H1 (cell line): ENCODE measurements around the gene FGF14. TPM values are rescaled to one million over a fixed set of nuclear protein-coding genes. Genes with fewer than 3 reads are reported as not detected.

ENCODE experiments used
- CTCF ChIA-PET: fragments of 300-600 bp; sonication (Branson Sonifier 250); formaldehyde crosslinking; loops from one replicate; lab custom pipeline; 2021; ENCODE audit not compliant: partially characterized antibody; lab: Charles Lee
- POLR2A ChIA-PET: fragments of 300-600 bp; sonication (Branson Sonifier 250); formaldehyde crosslinking; loops from one replicate; lab custom pipeline; 2021; ENCODE audit warnings: inconsistent platforms; ENCODE audit not compliant: partially characterized antibody; lab: Charles Lee
- DNase-seq, 2 experiments: peaks; one replicate each; pipeline versions ENCODE4 v3.0.0 to v3.0.0-alpha.2; 2010 to 2022; ENCODE audit warnings: low spot score in 2 of 2, low read depth in 1 of 2, mixed read lengths in 1 of 2
- FAIRE-seq: peaks from 2 replicates; lab custom pipeline; 2011; peaks lifted over from hg19 to GRCh38; lab: Jason Lieb, UNC
- H2AFZ ChIP-seq: 2 replicates; pipeline ENCODE4 v1.8.1; 2012; ENCODE audit warnings: low read length, inconsistent platforms
- H2AK5ac ChIP-seq: 2 replicates; pipeline ENCODE4 v1.6.1; 2013; ENCODE audit warnings: low read depth, low read length
- H2BK120ac ChIP-seq: replicated peaks from 2 replicates; pipeline ENCODE3; 2013; ENCODE audit warnings: low read depth, low read length, inconsistent platforms
- H2BK12ac ChIP-seq: 2 replicates; pipeline ENCODE4 v1.6.1; 2013; ENCODE audit warnings: low read depth, low read length
- H2BK15ac ChIP-seq: 2 replicates; pipeline ENCODE4 v1.6.1; 2013; ENCODE audit warnings: low read length
- H2BK20ac ChIP-seq: 2 replicates; pipeline ENCODE4 v1.6.1; 2013; ENCODE audit warnings: low read length
- H2BK5ac ChIP-seq: 2 replicates; pipeline ENCODE4 v1.6.1; 2013; ENCODE audit warnings: low read depth, low read length
- H3K14ac ChIP-seq: 2 replicates; pipeline ENCODE4 v1.6.1; 2013; ENCODE audit warnings: inconsistent platforms; ENCODE audit not compliant: insufficient read length
- H3K18ac ChIP-seq: 2 replicates; pipeline ENCODE4 v1.6.1; 2013; ENCODE audit warnings: low read length; ENCODE audit errors: extremely low read depth
- H3K23ac ChIP-seq: 2 replicates; pipeline ENCODE4 v1.6.1; 2013; ENCODE audit warnings: inconsistent platforms; ENCODE audit not compliant: insufficient read length
- H3K23me2 ChIP-seq: 2 replicates; pipeline ENCODE4 v1.6.1; 2013; ENCODE audit warnings: low read depth, low read length
- H3K27ac ChIP-seq: 2 replicates; pipeline ENCODE4 v1.6.1; 2011; ENCODE audit warnings: low read depth, low read length, inconsistent platforms
- H3K27me3 ChIP-seq, 4 experiments: replicated peaks in 1 of 4; 1 replicate in 1 of 4; 2 replicates in 3 of 4; pipeline versions ENCODE4 v1.6.1 to v1.8.1; 2011 to 2013; ENCODE audit warnings: low read length in 3 of 4, mild to moderate bottlenecking in 3 of 4, inconsistent platforms in 2 of 4, mixed read lengths in 2 of 4, moderate library complexity in 1 of 4; ENCODE audit not compliant: control insufficient read depth in 3 of 4, insufficient read depth in 3 of 4; ENCODE audit errors: extremely low read depth in 1 of 4
- H3K36me3 ChIP-seq, 4 experiments: 2 replicates each; pipeline versions ENCODE4 v1.6.1 to v1.8.1; 2011 to 2013; ENCODE audit warnings: mild to moderate bottlenecking in 4 of 4, low read length in 3 of 4, moderate library complexity in 2 of 4, control low read depth in 1 of 4, inconsistent platforms in 1 of 4; ENCODE audit not compliant: insufficient read depth in 4 of 4, control insufficient read depth in 2 of 4
- H3K4ac ChIP-seq: replicated peaks from 2 replicates; pipeline ENCODE3; 2013; ENCODE audit warnings: low read length, low read depth, mixed read lengths, inconsistent platforms; ENCODE audit not compliant: insufficient read length
- H3K4me1 ChIP-seq, 4 experiments: replicated peaks in 1 of 4; 1 replicate in 1 of 4; 2 replicates in 3 of 4; pipeline versions ENCODE4 v1.6.1 to v1.8.1; 2011 to 2013; ENCODE audit warnings: low read length in 3 of 4, inconsistent platforms in 2 of 4, mixed read lengths in 1 of 4; ENCODE audit not compliant: insufficient read depth in 4 of 4, control insufficient read depth in 3 of 4
- H3K4me2 ChIP-seq, 2 experiments: 2 replicates each; pipeline versions ENCODE4 v1.6.1 to v1.8.1; 2011 to 2013; ENCODE audit warnings: low read depth in 2 of 2, low read length in 2 of 2, control low read depth in 1 of 2, inconsistent platforms in 1 of 2, mild to moderate bottlenecking in 1 of 2; ENCODE audit not compliant: insufficient read depth in 1 of 2
- H3K4me3 ChIP-seq, 4 experiments: fragments of 200-600, 300-600 bp in 1 of 4; sonication (generic), shearing (Covaris generic), sonication (Bioruptor Twin) in 1 of 4; 2 replicates each; pipeline versions ENCODE4 v1.5.1 to v1.8.1; 2011 to 2016; ENCODE audit warnings: low read length in 4 of 4, low read depth in 3 of 4, control low read depth in 2 of 4, inconsistent platforms in 2 of 4, mild to moderate bottlenecking in 2 of 4, mixed read lengths in 1 of 4, moderate library complexity in 1 of 4; ENCODE audit not compliant: insufficient read depth in 2 of 4; ENCODE audit errors: extremely low read depth in 1 of 4
- H3K56ac ChIP-seq: replicated peaks from 2 replicates; pipeline ENCODE3; 2013; ENCODE audit warnings: low read depth, mild to moderate bottlenecking, mixed read lengths, low read length, inconsistent platforms; ENCODE audit not compliant: insufficient read length
- H3K79me1 ChIP-seq: 2 replicates; pipeline ENCODE4 v1.6.1; 2013; ENCODE audit warnings: low read depth, low read length, control low read depth
- H3K79me2 ChIP-seq, 2 experiments: 2 replicates each; pipeline versions ENCODE4 v1.6.1 to v1.8.1; 2012 to 2013; ENCODE audit warnings: low read length in 2 of 2, mild to moderate bottlenecking in 2 of 2, inconsistent platforms in 1 of 2; ENCODE audit not compliant: insufficient read depth in 2 of 2, control insufficient read depth in 1 of 2
- H3K9ac ChIP-seq, 4 experiments: replicated peaks in 1 of 4; 1 replicate in 1 of 4; 2 replicates in 3 of 4; pipeline versions ENCODE4 v1.6.1 to v1.8.1; 2011 to 2013; ENCODE audit warnings: low read depth in 3 of 4, low read length in 3 of 4, control low read depth in 2 of 4, mild to moderate bottlenecking in 2 of 4, moderate library complexity in 2 of 4, inconsistent platforms in 1 of 4; ENCODE audit errors: extremely low read depth in 1 of 4
- H3K9me3 ChIP-seq, 2 experiments: 2 replicates each; pipeline versions ENCODE4 v1.6.1 to v1.8.1; 2012 to 2013; ENCODE audit warnings: mild to moderate bottlenecking in 2 of 2, moderate library complexity in 2 of 2, control low read depth in 1 of 2, inconsistent platforms in 1 of 2, low read depth in 1 of 2, low read length in 1 of 2, mixed read lengths in 1 of 2; ENCODE audit not compliant: insufficient read depth in 2 of 2
- H4K20me1 ChIP-seq, 2 experiments: replicated peaks in 1 of 2; 2 replicates each; pipeline versions ENCODE3 to v1.8.1; 2011 to 2013; ENCODE audit warnings: inconsistent platforms in 2 of 2, low read length in 2 of 2, mild to moderate bottlenecking in 1 of 2; ENCODE audit not compliant: insufficient read depth in 2 of 2, control insufficient read depth in 1 of 2
- H4K5ac ChIP-seq: 2 replicates; pipeline ENCODE4 v1.6.1; 2013; ENCODE audit warnings: low read length, low read depth, mixed read lengths, inconsistent platforms; ENCODE audit not compliant: insufficient read length
- H4K8ac ChIP-seq: 2 replicates; pipeline ENCODE4 v1.8.0; 2013; ENCODE audit warnings: mild to moderate bottlenecking, moderate library complexity, low read length, inconsistent platforms; ENCODE audit not compliant: insufficient read depth; ENCODE audit errors: extremely low read depth
- H4K91ac ChIP-seq: replicated peaks from 2 replicates; pipeline ENCODE3; 2013; ENCODE audit warnings: low read length, mixed read lengths, inconsistent platforms; ENCODE audit not compliant: insufficient read length
- BACH1 ChIP-seq: IDR thresholded peaks from 2 replicates; pipeline ENCODE4 v1.6.1; 2012; ENCODE audit warnings: low read length, improper control_type of control experiment
- CREB1 ChIP-seq: IDR thresholded peaks from 2 replicates; pipeline ENCODE4 v1.6.1; 2012; ENCODE audit warnings: inconsistent platforms
- NRF1 ChIP-seq: IDR thresholded peaks from 2 replicates; pipeline ENCODE4 v1.6.1; 2011; ENCODE audit warnings: mild to moderate bottlenecking, low read depth, low read length, improper control_type of control experiment
- POLR2AphosphoS5 ChIP-seq: IDR thresholded peaks from 2 replicates; pipeline ENCODE4 v1.6.1; 2011; ENCODE audit warnings: low read depth, low read length
- POU5F1 ChIP-seq: IDR thresholded peaks from 2 replicates; pipeline ENCODE4 v1.6.1; 2011; ENCODE audit warnings: low read depth, mild to moderate bottlenecking, low read length, moderate library complexity
- SIX5 ChIP-seq: IDR thresholded peaks from 2 replicates; pipeline ENCODE4 v1.6.1; 2011; ENCODE audit warnings: mild to moderate bottlenecking, low read depth, low read length
- WGBS, 2 experiments: shearing (Covaris generic) in 1 of 2; methylation state at CpG; one replicate each; pipeline versions ENCODE4 v1.1.6 to v1.1.7; 2013 to 2015; ENCODE audit warnings: low lambda C conversion rate in 2 of 2, mixed read lengths in 2 of 2, inconsistent platforms in 1 of 2, low coverage in 1 of 2, missing lambda C conversion rate in 1 of 2; ENCODE audit not compliant: insufficient replicate concordance in 2 of 2, insufficient coverage in 1 of 2, insufficient read length in 1 of 2; ENCODE audit errors: extremely low coverage in 1 of 2, missing lambda C conversion rate in 1 of 2; 5-methylcytosine and 5-hydroxymethylcytosine counted together
- polyA plus RNA-seq, 7 experiments: library from polyadenylated mRNA; depleted of rRNA in 3 of 7; stranded (reverse) in 5 of 7; unstranded in 2 of 7; fragments of >200 nt in 5 of 7; fragments of 200-250 nt in 2 of 7; gene quantifications; 1 replicate in 5 of 7; 2 replicates in 1 of 7; 4 replicates in 1 of 7; pipeline versions ENCODE4 v1.2.1 to v1.2.3, GENCODE V29; 2011 to 2013; ENCODE audit warnings: missing spikeins in 2 of 7, mixed read lengths in 2 of 7
- total RNA-seq: library from RNA; stranded (reverse); fragmentation: NEBNext Ultra II Directional; extraction: Animal tissue kit (Norgen Biotek cat#: 25700); gene quantifications from 2 replicates; pipeline ENCODE4 v1.2.1, GENCODE V29; 2021
- TF ChIP-seq, protein P1 (sequence below), 3 experiments: IDR thresholded peaks; 1 replicate in 2 of 3; 2 replicates in 1 of 3; pipeline versions ENCODE4 v1.5.1 to v1.6.1; 2011; ENCODE audit warnings: low read length in 3 of 3, mild to moderate bottlenecking in 3 of 3, inconsistent platforms in 2 of 3, low read depth in 1 of 3, moderate library complexity in 1 of 3; ENCODE audit not compliant: insufficient read depth in 1 of 3; ENCODE audit errors: control extremely low read depth in 1 of 3
- TF ChIP-seq, protein P2 (sequence below): IDR thresholded peaks from 2 replicates; pipeline ENCODE4 v1.6.1; 2012; ENCODE audit warnings: inconsistent platforms

The FGF14 gene
- total and polyA plus RNA-seq, 2 of the 8 experiments (the other 6 are each of a cell fraction or from before 2014, with no cell fraction given): 0.05 to 0.58 TPM

DNA sequence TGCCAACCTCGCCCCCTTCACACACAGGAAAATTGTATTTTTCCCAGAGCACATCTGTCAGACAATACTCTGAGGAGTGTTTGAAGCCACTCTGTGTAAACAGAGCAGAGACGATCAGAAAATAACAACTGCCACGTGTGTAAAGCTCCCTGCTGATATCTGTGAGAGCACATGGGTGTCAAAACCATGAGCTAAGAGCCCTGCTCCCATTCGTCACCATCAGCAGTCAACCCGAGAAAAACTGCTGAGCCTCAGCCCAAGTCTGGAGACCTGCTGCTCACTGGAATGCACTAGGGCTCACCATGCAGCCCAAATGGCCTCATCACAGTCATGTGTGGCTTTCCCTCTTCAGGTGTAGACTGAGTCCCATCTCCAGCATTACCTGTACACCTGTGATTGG is 304.1 kb downstream of the FGF14 start:
- H3K14ac ChIP-seq: no peak overlapping the region
- no peak overlapping the region for H2BK20ac ChIP-seq
- H3K4ac ChIP-seq: no peak overlapping the region
- H3K4me2 ChIP-seq: no peak overlapping the region
- H2BK5ac ChIP-seq: no peak overlapping the region
- no peak overlapping the region for H4K5ac ChIP-seq
- H3K79me2 ChIP-seq: no peaks in the 10 kb centered on the region
- CTCF ChIA-PET: interaction anchor here (1.8 kb wide), 1 partner anchor 27 kb away, joined by 3 read pairs; no protein-coding TSS in a partner anchor
- no peaks in the 10 kb centered on the region for H3K79me1 ChIP-seq
- H4K8ac ChIP-seq: no peak overlapping the region
- DNase-seq (no peak), FAIRE-seq (no peak)
- H3K23ac ChIP-seq: no peak overlapping the region
- H4K91ac ChIP-seq: no peak overlapping the region
- H3K18ac ChIP-seq: no peak overlapping the region
- POLR2A ChIA-PET: no interaction called here
- no peak overlapping the region for H3K27ac ChIP-seq
- H3K27me3 ChIP-seq: no peaks in the 10 kb centered on the region
- WGBS, 2 experiments: 83% methylated on average over 5 of the region's 5 CpGs; no CpG with 5 or more reads in 1 of the 2 experiments
- H3K4me3 ChIP-seq: no peak overlapping the region
- no peaks in the 10 kb centered on the region for H3K23me2 ChIP-seq
- no peaks in the 10 kb centered on the region for H3K36me3 ChIP-seq
- no peak overlapping the region for H2BK12ac ChIP-seq
- no peak overlapping the region for H2BK15ac ChIP-seq
- H3K9me3 ChIP-seq: no peaks in the 10 kb centered on the region
- no peak overlapping the region for H2AK5ac ChIP-seq
- H2AFZ ChIP-seq: no peak overlapping the region
- H4K20me1 ChIP-seq: no peaks in the 10 kb centered on the region
- H3K4me1 ChIP-seq: no peaks in the 10 kb centered on the region
- no peak overlapping the region for H2BK120ac ChIP-seq
- no peak overlapping the region for H3K9ac ChIP-seq
- no peak overlapping the region for H3K56ac ChIP-seq
- no peak for TF ChIP-seq POU5F1
- no peak for TF ChIP-seq CREB1
- TF ChIP-seq, protein P1, sequence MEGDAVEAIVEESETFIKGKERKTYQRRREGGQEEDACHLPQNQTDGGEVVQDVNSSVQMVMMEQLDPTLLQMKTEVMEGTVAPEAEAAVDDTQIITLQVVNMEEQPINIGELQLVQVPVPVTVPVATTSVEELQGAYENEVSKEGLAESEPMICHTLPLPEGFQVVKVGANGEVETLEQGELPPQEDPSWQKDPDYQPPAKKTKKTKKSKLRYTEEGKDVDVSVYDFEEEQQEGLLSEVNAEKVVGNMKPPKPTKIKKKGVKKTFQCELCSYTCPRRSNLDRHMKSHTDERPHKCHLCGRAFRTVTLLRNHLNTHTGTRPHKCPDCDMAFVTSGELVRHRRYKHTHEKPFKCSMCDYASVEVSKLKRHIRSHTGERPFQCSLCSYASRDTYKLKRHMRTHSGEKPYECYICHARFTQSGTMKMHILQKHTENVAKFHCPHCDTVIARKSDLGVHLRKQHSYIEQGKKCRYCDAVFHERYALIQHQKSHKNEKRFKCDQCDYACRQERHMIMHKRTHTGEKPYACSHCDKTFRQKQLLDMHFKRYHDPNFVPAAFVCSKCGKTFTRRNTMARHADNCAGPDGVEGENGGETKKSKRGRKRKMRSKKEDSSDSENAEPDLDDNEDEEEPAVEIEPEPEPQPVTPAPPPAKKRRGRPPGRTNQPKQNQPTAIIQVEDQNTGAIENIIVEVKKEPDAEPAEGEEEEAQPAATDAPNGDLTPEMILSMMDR (IDR thresholded peaks at IDR 0.05; ENCODE audit: control extremely low read depth in 1 of 3, insufficient read depth in 1 of 3, low read depth in 1 of 3, low read length in 3 of 3): no peak
- TF ChIP-seq POLR2AphosphoS5: no peak
- no peak for TF ChIP-seq BACH1
- TF ChIP-seq, protein P2, sequence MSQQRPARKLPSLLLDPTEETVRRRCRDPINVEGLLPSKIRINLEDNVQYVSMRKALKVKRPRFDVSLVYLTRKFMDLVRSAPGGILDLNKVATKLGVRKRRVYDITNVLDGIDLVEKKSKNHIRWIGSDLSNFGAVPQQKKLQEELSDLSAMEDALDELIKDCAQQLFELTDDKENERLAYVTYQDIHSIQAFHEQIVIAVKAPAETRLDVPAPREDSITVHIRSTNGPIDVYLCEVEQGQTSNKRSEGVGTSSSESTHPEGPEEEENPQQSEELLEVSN: no peak
- TF ChIP-seq SIX5: no peak
- TF ChIP-seq NRF1: no peak
